HG03342 (cell line): ENCODE measurements around the gene MRGPRG.
"Not testable (repeated sequence)": the region's sequence is repeated elsewhere in the genome, so short reads cannot be mapped to it uniquely, and the experiment has no call there.

Source experiments
- ATAC-seq: cut with Tn5 transposase; IDR thresholded peaks from one replicate; pipeline ENCODE4 v1.9.1; 2021; ENCODE audit warnings: mild to moderate bottlenecking, moderate library complexity; ENCODE audit not compliant: unreplicated experiment

Gene MRGPRG

GRCh38 chr11:3177931-3178330 lies 40.7 kb downstream of the MRGPRG start:
- no peak for ATAC-seq

- no peak for ATAC-seq
These were observed 42.1 kb downstream of the MRGPRG start for GRCh38 chr11:3176487-3176886.

- ATAC-seq, result no peak
These were observed 43.4 kb downstream of the MRGPRG start for GRCh38 chr11:3175194-3175593.

- no peak for ATAC-seq
These were observed 44.2 kb downstream of the MRGPRG start for GRCh38 chr11:3174387-3174786.

- ATAC-seq, result no peak
These were observed 44.8 kb downstream of the MRGPRG start for GRCh38 chr11:3173795-3174194.

- no peak for ATAC-seq
These were observed 46.6 kb downstream of the MRGPRG start for GRCh38 chr11:3171931-3172560.

- no peak for ATAC-seq
These were observed 47.6 kb downstream of the MRGPRG start for GRCh38 chr11:3170756-3171650.

GRCh38 chr11:3170044-3170755 lies 48.4 kb downstream of the MRGPRG start:
- ATAC-seq, result no peak

- no peak for ATAC-seq
These were observed 49.2 kb downstream of the MRGPRG start for GRCh38 chr11:3169255-3170043.

GRCh38 chr11:3168742-3169254 lies 49.8 kb downstream of the MRGPRG start:
- ATAC-seq, result not testable (repeated sequence)
